SK-N-SH treated with all-trans-retinoic acid at 6 μM for 48 hours (cell line): Measurements from ENCODE around the gene GRIK3.

Source experiments
- ATAC-seq: fragments of 200-7000 bp; cut with Tn5 transposase; 3 replicates; pipeline ENCODE4 v1.9.1; 2020; ENCODE audit warnings: mild to moderate bottlenecking, moderate library complexity
- BACH2 ChIP-seq: fragments of 250-450 bp; sonication (Bioruptor Pico); IDR thresholded peaks from 2 replicates; pipeline ENCODE4 v1.9.0; 2021; ENCODE audit warnings: mild to moderate bottlenecking, borderline replicate concordance
- CSDC2 ChIP-seq: fragments of 250-450 bp; sonication (Bioruptor Pico); IDR thresholded peaks from 2 replicates; pipeline ENCODE4 v1.5.0; 2020; ENCODE audit warnings: mild to moderate bottlenecking, moderate library complexity
- CSRNP3 ChIP-seq: fragments of 250-450 bp; sonication (Bioruptor Pico); IDR thresholded peaks from 2 replicates; pipeline ENCODE4 v1.5.1; 2021; ENCODE audit warnings: mild to moderate bottlenecking, moderate library complexity
- ESRRG ChIP-seq: fragments of 250-450 bp; sonication (Bioruptor Pico); IDR thresholded peaks from 2 replicates; pipeline ENCODE4 v1.6.1; 2021; ENCODE audit warnings: mild to moderate bottlenecking
- GLIS3 ChIP-seq: fragments of 250-450 bp; sonication (Bioruptor Pico); IDR thresholded peaks from 2 replicates; pipeline ENCODE4 v1.5.0; 2020; ENCODE audit warnings: mild to moderate bottlenecking, moderate library complexity
- ISL1 ChIP-seq: fragments of 250-450 bp; sonication (Bioruptor Pico); IDR thresholded peaks from 2 replicates; pipeline ENCODE4 v2.1.2; 2022; ENCODE audit warnings: mild to moderate bottlenecking, moderate library complexity
- OSR1 ChIP-seq: fragments of 250-450 bp; sonication (Bioruptor Pico); IDR thresholded peaks from 2 replicates; pipeline ENCODE4 v1.8.0; 2022; ENCODE audit warnings: moderate library complexity, mild to moderate bottlenecking, inconsistent platforms
- PATZ1 ChIP-seq: fragments of 250-450 bp; sonication (Bioruptor Pico); IDR thresholded peaks from 2 replicates; pipeline ENCODE4 v1.8.0; 2020; ENCODE audit warnings: mild to moderate bottlenecking, moderate library complexity, borderline replicate concordance
- POU6F1 ChIP-seq: fragments of 250-450 bp; sonication (Bioruptor Pico); IDR thresholded peaks from 2 replicates; pipeline ENCODE4 v1.8.0; 2021; ENCODE audit warnings: low read depth, mild to moderate bottlenecking, moderate library complexity, borderline replicate concordance
- PPARA ChIP-seq: fragments of 250-450 bp; sonication (Bioruptor Pico); IDR thresholded peaks from 2 replicates; pipeline ENCODE4 v1.5.0; 2020; ENCODE audit warnings: mild to moderate bottlenecking, borderline replicate concordance
- RARB ChIP-seq: fragments of 250-450 bp; sonication (Bioruptor Pico); IDR thresholded peaks from 2 replicates; pipeline ENCODE4 v1.8.0; 2021; ENCODE audit warnings: mild to moderate bottlenecking, moderate library complexity
- SNAI2 ChIP-seq: fragments of 250-450 bp; sonication (Bioruptor Pico); IDR thresholded peaks from 2 replicates; pipeline ENCODE4 v1.5.0; 2020; ENCODE audit warnings: mild to moderate bottlenecking, moderate library complexity
- TCF4 ChIP-seq: fragments of 250-450 bp; sonication (Bioruptor Pico); IDR thresholded peaks from 2 replicates; pipeline ENCODE4 v1.8.0; 2021; ENCODE audit warnings: mild to moderate bottlenecking, moderate library complexity, borderline replicate concordance
- TOX ChIP-seq: fragments of 250-450 bp; sonication (Bioruptor Pico); IDR thresholded peaks from 2 replicates; pipeline ENCODE4 v1.8.0; 2021; ENCODE audit warnings: mild to moderate bottlenecking, moderate library complexity, borderline replicate concordance
- TSHZ2 ChIP-seq: fragments of 250-450 bp; sonication (Bioruptor Pico); IDR thresholded peaks from 2 replicates; pipeline ENCODE4 v1.5.0; 2020; ENCODE audit warnings: mild to moderate bottlenecking, moderate library complexity
- ZC3H10 ChIP-seq: fragments of 250-450 bp; sonication (Bioruptor Pico); IDR thresholded peaks from 2 replicates; pipeline ENCODE4 v1.5.1; 2021; ENCODE audit warnings: mild to moderate bottlenecking, moderate library complexity
- ZFP3 ChIP-seq: fragments of 250-450 bp; sonication (Bioruptor Pico); IDR thresholded peaks from 2 replicates; pipeline ENCODE4 v1.5.0; 2020; ENCODE audit warnings: mild to moderate bottlenecking, moderate library complexity
- ZFP30 ChIP-seq: fragments of 450-650 bp; formaldehyde crosslinking; IDR thresholded peaks from 2 replicates; pipeline ENCODE4 v1.5.0; 2022; ENCODE audit warnings: mild to moderate bottlenecking, moderate library complexity
- ZNF565 ChIP-seq: fragments of 450-650 bp; formaldehyde crosslinking; conservative IDR thresholded peaks from 2 replicates; pipeline ENCODE4 v1.5.0; 2020; ENCODE audit warnings: low read depth, mild to moderate bottlenecking, moderate library complexity
- ZNF70 ChIP-seq: fragments of 450-650 bp; formaldehyde crosslinking; IDR thresholded peaks from 2 replicates; pipeline ENCODE4 v1.5.0; 2020; ENCODE audit warnings: mild to moderate bottlenecking, moderate library complexity
- ZNF8 ChIP-seq: fragments of 450-650 bp; formaldehyde crosslinking; IDR thresholded peaks from 2 replicates; pipeline ENCODE4 v1.5.0; 2020; ENCODE audit warnings: mild to moderate bottlenecking, moderate library complexity

The GRIK3 gene

GRCh38 chr1:36866169-36866814 lies 168.0 kb downstream of the GRIK3 start:
- no peak for ATAC-seq
- TF ChIP-seq POU6F1 (CRISPR knock-in tag): no peak
- TF ChIP-seq ZNF565 (CRISPR knock-in tag): no peak
- TF ChIP-seq TOX (CRISPR knock-in tag): no peak
- TF ChIP-seq, all 23 proteins: peak for 0

- ATAC-seq: no peak
- TF ChIP-seq CSRNP3 (no peak), PATZ1 (CRISPR knock-in tag) (no peak), POU6F1 (CRISPR knock-in tag) (no peak), TCF4 (CRISPR knock-in tag) (no peak), ZFP30 (CRISPR knock-in tag) (no peak), PPARA (CRISPR knock-in tag) (no peak), ZFP3 (CRISPR knock-in tag) (no peak), BACH2 (CRISPR knock-in tag) (no peak), OSR1 (CRISPR knock-in tag) (no peak)
Observed at GRCh38 chr1:36865602-36865900, 168.8 kb downstream of the GRIK3 start.

- peak; percentile 25; the same call in 1 of the 3 replicates for ATAC-seq
- TF ChIP-seq BACH2 (CRISPR knock-in tag) (no peak), TSHZ2 (CRISPR knock-in tag) (no peak), OSR1 (CRISPR knock-in tag) (no peak), POU6F1 (CRISPR knock-in tag) (no peak), RARB (no peak), ZNF8 (CRISPR knock-in tag) (no peak), ISL1 (CRISPR knock-in tag) (peak; percentile 30; the same call in 1 of the 2 replicates), SNAI2 (no peak), ZNF565 (CRISPR knock-in tag) (no peak), TCF4 (CRISPR knock-in tag) (peak; percentile 91), ESRRG (CRISPR knock-in tag) (no peak), GLIS3 (CRISPR knock-in tag) (no peak), ZFP30 (CRISPR knock-in tag) (no peak), TOX (CRISPR knock-in tag) (no peak), ZC3H10 (CRISPR knock-in tag) (no peak), CSRNP3 (peak; percentile 81), ZFP3 (CRISPR knock-in tag) (no peak), CSDC2 (CRISPR knock-in tag) (no peak), ZNF70 (CRISPR knock-in tag) (peak; percentile 50; the same call in 1 of the 2 replicates)
Observed at GRCh38 chr1:36864823-36865601, 169.3 kb downstream of the GRIK3 start.
